HepG2 (cell line): Measurements from ENCODE around the gene TGM1. TPM values are rescaled to one million over a fixed set of nuclear protein-coding genes. Genes with fewer than 3 reads are reported as not detected.

Source experiments
- CBFB ChIP-seq: sonication (generic); formaldehyde crosslinking; IDR thresholded peaks from 2 replicates; pipeline ENCODE4 v1.4.0; 2020; ENCODE audit warnings: missing genetic modification reagents
- FOXO1 ChIP-seq: sonication (generic); formaldehyde crosslinking; IDR thresholded peaks from 2 replicates; pipeline ENCODE4 v1.4.0; 2020; ENCODE audit warnings: missing genetic modification reagents
- HNRNPUL1 ChIP-seq: fragments of 200-400 bp; formaldehyde crosslinking; IDR thresholded peaks from 2 replicates; pipeline ENCODE4 v1.6.1; 2017; ENCODE audit warnings: low read depth, mild to moderate bottlenecking, low read length, moderate library complexity
- ISX ChIP-seq: sonication (generic); formaldehyde crosslinking; conservative IDR thresholded peaks from 2 replicates; pipeline ENCODE4 v1.5.0; 2020; ENCODE audit warnings: missing genetic modification reagents
- LRRFIP1 ChIP-seq: sonication (generic); formaldehyde crosslinking; conservative IDR thresholded peaks from 2 replicates; pipeline ENCODE4 v1.4.0; 2020; ENCODE audit warnings: missing genetic modification reagents
- MAFK ChIP-seq, 2 experiments: IDR thresholded peaks in 1 of 2; conservative IDR thresholded peaks in 1 of 2; 2 replicates each; pipeline ENCODE4 v1.6.1; 2011; ENCODE audit warnings: improper control_type of control experiment in 2 of 2, low read length in 2 of 2
- MATR3 ChIP-seq: sonication (generic); formaldehyde crosslinking; IDR thresholded peaks from 2 replicates; pipeline ENCODE4 v1.4.0; 2020; ENCODE audit warnings: missing genetic modification reagents
- NFE2 ChIP-seq: sonication (generic); formaldehyde crosslinking; IDR thresholded peaks from 2 replicates; pipeline ENCODE4 v1.4.0; 2020; ENCODE audit warnings: missing genetic modification reagents
- NR1H2 ChIP-seq: sonication (generic); formaldehyde crosslinking; IDR thresholded peaks from 2 replicates; pipeline ENCODE4 v1.8.1; 2022; ENCODE audit warnings: low read depth, missing genetic modification reagents, borderline replicate concordance
- POGZ ChIP-seq: sonication (generic); formaldehyde crosslinking; IDR thresholded peaks from 2 replicates; pipeline ENCODE4 v1.4.0; 2020; ENCODE audit warnings: mild to moderate bottlenecking, missing genetic modification reagents
- THYN1 ChIP-seq: sonication (generic); formaldehyde crosslinking; IDR thresholded peaks from 2 replicates; pipeline ENCODE4 v1.8.1; 2023; ENCODE audit warnings: low read depth, mild to moderate bottlenecking, moderate library complexity, missing genetic modification reagents, borderline replicate concordance
- ZBTB1 ChIP-seq: sonication (generic); formaldehyde crosslinking; IDR thresholded peaks from 2 replicates; pipeline ENCODE4 v1.4.0; 2020; ENCODE audit warnings: missing genetic modification reagents, borderline replicate concordance
- ZBTB39 ChIP-seq: sonication (generic); formaldehyde crosslinking; IDR thresholded peaks from 2 replicates; pipeline ENCODE4 v1.5.0; 2020; ENCODE audit warnings: missing genetic modification reagents
- ZFP1 ChIP-seq: IDR thresholded peaks from 2 replicates; pipeline ENCODE4 v1.6.1; 2016
- ZFP36L2 ChIP-seq: sonication (generic); formaldehyde crosslinking; IDR thresholded peaks from 2 replicates; pipeline ENCODE4 v1.4.0; 2020; ENCODE audit warnings: missing genetic modification reagents
- ZNF20 ChIP-seq: sonication (generic); formaldehyde crosslinking; IDR thresholded peaks from 2 replicates; pipeline ENCODE4 v1.4.0; 2020; ENCODE audit warnings: mild to moderate bottlenecking, moderate library complexity, missing genetic modification reagents
- ZNF224 ChIP-seq: sonication (generic); formaldehyde crosslinking; IDR thresholded peaks from 2 replicates; pipeline ENCODE4 v1.5.0; 2020; ENCODE audit warnings: mild to moderate bottlenecking, missing genetic modification reagents
- ZNF468 ChIP-seq: sonication (generic); formaldehyde crosslinking; IDR thresholded peaks from 2 replicates; pipeline ENCODE4 v1.8.0; 2022; ENCODE audit warnings: mild to moderate bottlenecking, moderate library complexity, missing genetic modification reagents
- ZNF552 ChIP-seq: sonication (generic); formaldehyde crosslinking; IDR thresholded peaks from 2 replicates; pipeline ENCODE4 v1.9.0; 2022; ENCODE audit warnings: missing genetic modification reagents, mild to moderate bottlenecking, borderline replicate concordance
- ZNF562 ChIP-seq: sonication (generic); formaldehyde crosslinking; IDR thresholded peaks from 2 replicates; pipeline ENCODE4 v1.8.0; 2022; ENCODE audit warnings: missing genetic modification reagents, borderline replicate concordance
- ZNF614 ChIP-seq: IDR thresholded peaks from 2 replicates; pipeline ENCODE4 v1.6.1; 2018; ENCODE audit warnings: missing biosample characterization, missing genetic modification reagents, inconsistent platforms, borderline replicate concordance
- ZNF772 ChIP-seq: sonication (generic); formaldehyde crosslinking; IDR thresholded peaks from 2 replicates; pipeline ENCODE4 v1.5.0; 2020; ENCODE audit warnings: mild to moderate bottlenecking, missing genetic modification reagents
- ZNF891 ChIP-seq: sonication (generic); formaldehyde crosslinking; IDR thresholded peaks from 2 replicates; pipeline ENCODE4 v1.5.0; 2020; ENCODE audit warnings: mild to moderate bottlenecking, missing genetic modification reagents
- ZSCAN31 ChIP-seq: sonication (generic); formaldehyde crosslinking; IDR thresholded peaks from 2 replicates; pipeline ENCODE4 v1.5.0; 2020; ENCODE audit warnings: low read depth, mild to moderate bottlenecking, missing genetic modification reagents
- polyA plus RNA-seq, 8 experiments: library from polyadenylated mRNA; depleted of rRNA in 3 of 8; stranded (reverse) in 7 of 8; unstranded in 1 of 8; fragments of >200 nt; fragmentation: Illumina TruSeq in 4 of 8; extraction: Trizol in 4 of 8; gene quantifications; 2 replicates each; pipeline versions ENCODE4 v1.2.1 to v1.2.3, GENCODE V29; 2011 to 2016; ENCODE audit warnings: low read depth in 4 of 8, missing spikeins in 1 of 8, mixed read lengths in 1 of 8; ENCODE audit not compliant: insufficient read depth in 1 of 8
- total RNA-seq, 5 experiments: library from RNA; depleted of rRNA; stranded (reverse); fragments of >200 nt; fragmentation: Illumina TruSeq; extraction: Trizol; gene quantifications; 2 replicates each; pipeline ENCODE4 v1.2.3, GENCODE V29; 2016; ENCODE audit warnings: low read depth in 1 of 5
- TF ChIP-seq, protein P1 (sequence below): IDR thresholded peaks from 2 replicates; pipeline ENCODE4 v1.6.1; 2016; ENCODE audit warnings: mild to moderate bottlenecking

Gene TGM1
- total and polyA plus RNA-seq, 2 of the 13 experiments (the other 11 are each of a cell fraction or from before 2014, with no cell fraction given) = 3.2 to 10.6 TPM

GRCh38 chr14:24212924-24213865 is 49.8 kb downstream of the TGM1 start, which contains the start of gene CHMP4A (continued):
- TF ChIP-seq, protein P1, sequence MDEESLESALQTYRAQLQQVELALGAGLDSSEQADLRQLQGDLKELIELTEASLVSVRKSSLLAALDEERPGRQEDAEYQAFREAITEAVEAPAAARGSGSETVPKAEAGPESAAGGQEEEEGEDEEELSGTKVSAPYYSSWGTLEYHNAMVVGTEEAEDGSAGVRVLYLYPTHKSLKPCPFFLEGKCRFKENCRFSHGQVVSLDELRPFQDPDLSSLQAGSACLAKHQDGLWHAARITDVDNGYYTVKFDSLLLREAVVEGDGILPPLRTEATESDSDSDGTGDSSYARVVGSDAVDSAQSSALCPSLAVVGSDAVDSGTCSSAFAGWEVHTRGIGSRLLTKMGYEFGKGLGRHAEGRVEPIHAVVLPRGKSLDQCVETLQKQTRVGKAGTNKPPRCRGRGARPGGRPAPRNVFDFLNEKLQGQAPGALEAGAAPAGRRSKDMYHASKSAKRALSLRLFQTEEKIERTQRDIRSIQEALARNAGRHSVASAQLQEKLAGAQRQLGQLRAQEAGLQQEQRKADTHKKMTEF (CRISPR knock-in tag) = peak; percentile 98; the same call in 1 of the 2 replicates
- TF ChIP-seq NFE2 (CRISPR knock-in tag) (no peak), CBFB (CRISPR knock-in tag) (peak; percentile 95), ZFP36L2 (CRISPR knock-in tag) (peak; percentile 78; the same call in 1 of the 2 replicates), NR1H2 (no peak), ZBTB39 (peak; percentile 72; the same call in 1 of the 2 replicates), MAFK (conservative IDR thresholded peaks at IDR 0.05 in 1 of 2, IDR thresholded peaks at IDR 0.05 in 1 of 2; ENCODE audit: low read length in 2 of 2) (no peak; a peak in 1 of 4 replicates), ZNF20 (CRISPR knock-in tag) (peak; percentile 3; the same call in 1 of the 2 replicates), ZBTB1 (CRISPR knock-in tag) (peak; percentile 71; the same call in 1 of the 2 replicates), LRRFIP1 (peak; percentile 82; the same call in 1 of the 2 replicates), ZNF468 (CRISPR knock-in tag) (no peak; the same call in 1 of the 2 replicates), THYN1 (no peak), ZNF614 (CRISPR knock-in tag) (peak; percentile 98), ZNF891 (peak; percentile 99), MATR3 (CRISPR knock-in tag) (no peak), HNRNPUL1 (no peak), FOXO1 (CRISPR knock-in tag) (peak; percentile 85), ZNF224 (CRISPR knock-in tag) (peak; percentile 93), ZFP1 (CRISPR knock-in tag) (no peak; the same call in 1 of the 2 replicates), ZNF552 (CRISPR knock-in tag) (peak; percentile 98), ZSCAN31 (CRISPR knock-in tag) (peak; percentile 96), ISX (CRISPR knock-in tag) (no peak), ZNF772 (CRISPR knock-in tag) (peak; percentile 98), POGZ (CRISPR knock-in tag) (peak; percentile 100), ZNF562 (CRISPR knock-in tag) (no peak)
